GM06990 (cell line): ENCODE measurements around the gene SCCPDH.

Experiments
- DNase-seq: peaks from one replicate; pipeline ENCODE4 v3.0.0-alpha.2; 2011; ENCODE audit not compliant: insufficient read length; ENCODE audit errors: extremely low read depth
- H3K27me3 ChIP-seq: replicated peaks from 2 replicates; pipeline ENCODE4 v1.6.0; 2011; ENCODE audit warnings: low read length; ENCODE audit not compliant: control insufficient read depth, insufficient read depth
- H3K36me3 ChIP-seq: 2 replicates; pipeline ENCODE4 v1.5.1; 2011; ENCODE audit warnings: low read length; ENCODE audit not compliant: control insufficient read depth, insufficient read depth
- H3K4me3 ChIP-seq: replicated peaks from 2 replicates; pipeline ENCODE4 v1.5.1; 2011; ENCODE audit warnings: low read depth, mild to moderate bottlenecking, control low read depth, low read length
- TF ChIP-seq, protein P1 (sequence below): IDR thresholded peaks from 2 replicates; pipeline ENCODE4 v1.5.1; 2011; ENCODE audit warnings: low read length, control low read depth, mild to moderate bottlenecking, inconsistent platforms; ENCODE audit not compliant: insufficient read depth, poor library complexity, severe bottlenecking

The SCCPDH gene

DNA sequence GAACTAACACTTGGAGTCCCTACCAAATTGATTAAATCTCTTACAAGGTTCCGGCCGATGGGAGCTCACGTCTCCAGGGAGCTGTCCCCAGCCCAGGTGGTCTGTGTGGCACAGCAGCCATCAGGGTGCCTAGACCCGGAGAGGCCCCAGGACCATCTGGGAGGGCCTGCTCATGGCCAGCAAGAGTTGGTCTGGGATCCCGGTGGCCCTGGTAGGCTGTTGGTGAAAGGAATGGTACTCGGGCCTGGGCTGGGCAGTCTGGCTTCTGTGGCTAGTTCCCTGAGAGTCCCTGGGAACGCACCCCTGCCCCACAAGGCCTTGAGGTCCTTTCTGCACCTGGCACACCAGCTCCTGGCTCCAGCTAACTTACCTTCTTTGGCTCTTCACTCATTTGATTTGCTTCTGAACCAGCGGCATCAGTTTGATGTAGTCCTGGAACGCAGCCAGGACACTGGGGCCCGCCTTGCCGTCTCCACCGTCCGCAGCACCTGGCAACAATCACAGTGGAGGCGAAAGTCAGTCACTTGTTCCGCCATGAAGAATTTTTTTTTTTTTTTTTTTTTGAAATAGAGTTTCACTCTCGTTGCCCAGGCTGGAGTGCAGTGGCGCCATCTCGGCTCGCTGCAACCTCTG lies 62.5 kb downstream of the SCCPDH start:
- DNase-seq: no peak
- Histone ChIP-seq H3K4me3 (no peak overlapping the region), H3K36me3 (no peaks in the 10 kb centered on the region), H3K27me3 (no peaks in the 10 kb centered on the region)
- TF ChIP-seq, protein P1, sequence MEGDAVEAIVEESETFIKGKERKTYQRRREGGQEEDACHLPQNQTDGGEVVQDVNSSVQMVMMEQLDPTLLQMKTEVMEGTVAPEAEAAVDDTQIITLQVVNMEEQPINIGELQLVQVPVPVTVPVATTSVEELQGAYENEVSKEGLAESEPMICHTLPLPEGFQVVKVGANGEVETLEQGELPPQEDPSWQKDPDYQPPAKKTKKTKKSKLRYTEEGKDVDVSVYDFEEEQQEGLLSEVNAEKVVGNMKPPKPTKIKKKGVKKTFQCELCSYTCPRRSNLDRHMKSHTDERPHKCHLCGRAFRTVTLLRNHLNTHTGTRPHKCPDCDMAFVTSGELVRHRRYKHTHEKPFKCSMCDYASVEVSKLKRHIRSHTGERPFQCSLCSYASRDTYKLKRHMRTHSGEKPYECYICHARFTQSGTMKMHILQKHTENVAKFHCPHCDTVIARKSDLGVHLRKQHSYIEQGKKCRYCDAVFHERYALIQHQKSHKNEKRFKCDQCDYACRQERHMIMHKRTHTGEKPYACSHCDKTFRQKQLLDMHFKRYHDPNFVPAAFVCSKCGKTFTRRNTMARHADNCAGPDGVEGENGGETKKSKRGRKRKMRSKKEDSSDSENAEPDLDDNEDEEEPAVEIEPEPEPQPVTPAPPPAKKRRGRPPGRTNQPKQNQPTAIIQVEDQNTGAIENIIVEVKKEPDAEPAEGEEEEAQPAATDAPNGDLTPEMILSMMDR: no peak

DNA sequence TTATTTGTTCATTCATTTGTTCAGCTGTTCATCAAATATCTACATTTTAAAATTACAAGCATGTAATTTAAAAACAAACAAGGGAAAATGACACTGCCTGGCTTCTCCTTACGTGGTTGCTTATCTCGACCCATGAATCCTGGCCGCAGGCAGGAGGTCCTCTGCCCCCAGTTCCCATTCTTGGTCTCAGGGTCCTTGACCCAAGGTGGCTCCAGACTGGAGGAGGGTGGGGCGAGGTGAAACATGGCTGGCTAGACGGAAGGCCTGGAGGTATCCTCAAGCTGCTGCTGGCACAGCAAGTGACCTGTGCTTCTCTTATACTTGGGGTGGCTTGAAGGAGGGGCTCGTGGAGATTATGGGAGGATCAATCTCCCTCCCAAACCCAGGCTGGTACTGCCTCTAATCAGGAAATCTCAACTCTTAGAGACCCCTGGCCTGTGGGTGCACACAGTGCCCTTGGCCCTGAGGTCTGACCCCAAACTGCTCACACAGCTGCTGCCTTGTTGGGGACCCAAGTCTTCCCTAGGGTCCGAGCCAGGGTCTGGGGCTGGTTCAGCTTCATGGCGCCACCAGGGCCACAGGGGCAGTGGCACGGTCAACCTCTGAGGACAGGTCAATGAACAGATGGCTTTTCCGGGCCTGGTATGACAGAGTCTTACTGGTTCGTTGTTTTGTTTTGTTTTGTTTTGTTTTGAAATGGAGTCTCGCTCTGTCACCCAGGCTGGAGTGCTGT lies 63.7 kb downstream of the SCCPDH start:
- TF ChIP-seq, protein P1: no peak
- H3K27me3 ChIP-seq: no peaks in the 10 kb centered on the region
- H3K36me3 ChIP-seq: no peaks in the 10 kb centered on the region
- no peak overlapping the region for H3K4me3 ChIP-seq
- no peak for DNase-seq

DNA sequence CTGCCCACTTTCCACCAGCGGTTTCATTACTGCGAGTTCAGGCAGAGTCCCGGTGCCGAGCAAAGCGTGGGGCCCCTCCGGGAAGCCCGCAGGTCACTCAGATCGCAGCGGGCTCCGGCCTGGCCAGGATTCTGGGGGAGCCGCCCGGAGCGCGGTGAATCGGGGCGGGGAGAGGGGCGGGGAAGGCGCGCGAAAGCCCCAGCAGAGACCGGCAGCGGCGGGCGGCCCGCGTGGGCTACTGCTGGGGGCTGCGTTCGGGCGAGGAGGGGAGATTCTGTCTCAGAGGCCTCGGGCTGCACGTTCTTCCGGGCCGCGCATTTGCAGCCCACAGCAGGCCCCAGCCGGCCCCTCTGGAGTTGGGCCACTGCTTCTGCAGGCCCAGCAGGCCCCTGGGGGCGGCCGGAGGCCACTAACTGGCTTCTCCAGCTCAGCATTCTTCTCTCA lies 64.7 kb downstream of the SCCPDH start:
- Histone ChIP-seq H3K36me3 (no peaks in the 10 kb centered on the region), H3K27me3 (no peaks in the 10 kb centered on the region), H3K4me3 (no peak overlapping the region; the same call in 1 of the 2 replicates)
- DNase-seq: no peak
- TF ChIP-seq, protein P1: no peak

DNA sequence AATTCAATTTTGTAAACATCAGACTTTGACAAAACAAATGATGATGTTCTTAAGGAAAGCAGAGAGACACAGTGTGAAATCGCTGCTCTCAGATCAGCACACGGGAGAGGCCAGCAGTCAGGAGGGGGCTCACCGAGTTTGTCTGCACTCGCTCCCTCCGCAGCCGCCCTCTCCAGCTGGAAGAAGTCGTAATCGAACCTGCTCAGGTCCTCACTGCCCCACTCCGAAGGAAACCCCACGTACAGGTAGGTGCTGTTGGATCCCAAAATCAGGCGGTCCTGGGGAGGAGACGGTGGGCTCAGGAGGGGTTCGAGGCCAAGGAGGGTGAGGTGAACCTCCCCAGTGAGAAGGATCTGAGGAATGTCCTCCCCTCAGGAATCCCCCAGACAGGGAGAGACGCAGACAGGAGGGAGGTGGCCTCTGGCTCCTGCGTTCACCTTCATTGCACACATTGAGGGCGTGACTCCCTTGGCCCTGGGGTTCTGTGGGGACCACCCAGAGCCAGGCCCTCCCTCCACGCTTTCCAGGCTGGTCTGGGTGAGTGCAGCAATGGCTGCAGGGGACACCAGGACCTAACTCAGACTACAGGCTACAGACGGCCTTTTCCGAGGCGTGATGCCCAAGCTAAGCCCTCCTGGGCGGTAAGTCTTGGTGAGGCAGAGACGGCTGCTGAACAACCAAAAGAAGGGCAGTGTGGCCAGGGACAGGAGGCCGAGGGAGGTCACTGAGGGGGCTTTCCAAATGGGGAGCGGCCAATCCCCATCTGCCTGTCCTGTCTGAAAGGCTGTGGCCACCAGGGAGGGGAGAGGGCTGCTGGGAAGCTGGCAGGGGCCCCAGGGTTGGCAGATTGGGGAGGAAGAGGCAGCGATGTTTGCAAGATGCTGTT lies 65.5 kb downstream of the SCCPDH start:
- Histone ChIP-seq H3K36me3 (no peaks in the 10 kb centered on the region), H3K4me3 (no peak overlapping the region), H3K27me3 (no peaks in the 10 kb centered on the region)
- TF ChIP-seq, protein P1: no peak
- no peak for DNase-seq

DNA sequence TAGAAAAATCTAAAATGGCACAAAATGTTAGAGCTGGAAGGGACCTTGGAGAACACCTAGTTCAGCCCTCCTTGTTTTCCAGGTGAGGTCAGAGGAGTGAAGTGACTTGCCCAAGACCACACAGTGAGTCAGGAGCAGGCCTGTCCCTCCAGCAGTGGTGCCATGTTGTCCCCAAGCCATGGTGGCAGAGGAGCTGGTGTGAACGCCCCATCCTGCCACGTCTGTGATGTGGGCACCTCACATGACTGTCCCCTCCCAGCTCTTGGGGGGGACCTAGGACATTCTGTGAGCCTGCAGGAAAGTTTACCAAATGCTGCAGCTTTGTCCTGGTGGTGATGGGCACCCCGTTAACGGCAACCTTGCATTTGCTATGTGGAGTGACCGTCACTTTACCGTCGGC lies 66.2 kb downstream of the SCCPDH start:
- TF ChIP-seq, protein P1: no peak
- Histone ChIP-seq H3K36me3 (no peaks in the 10 kb centered on the region), H3K4me3 (no peak overlapping the region), H3K27me3 (no peaks in the 10 kb centered on the region)
- DNase-seq: no peak
